ENCODE results near the gene WDPCP.

Gene WDPCP

DNA sequence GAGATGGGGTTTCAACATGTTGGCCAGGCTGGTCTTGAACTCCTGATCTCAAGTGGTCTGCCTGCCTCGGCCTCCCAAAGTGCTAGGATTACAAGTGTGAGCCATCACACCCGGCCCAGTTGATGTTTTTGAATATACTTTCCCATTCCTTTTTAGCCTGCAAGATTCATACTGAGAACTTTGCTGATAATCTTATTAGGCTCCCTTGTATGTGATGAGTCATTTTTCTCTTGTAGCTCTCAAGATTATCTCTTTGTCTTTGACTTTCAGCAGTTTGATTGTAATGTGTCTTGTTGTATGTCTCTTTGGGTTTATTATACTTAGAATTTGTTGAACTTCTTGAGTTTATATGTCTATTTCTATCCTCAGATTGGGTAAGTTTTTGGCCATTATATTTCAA lies 456.3 kb downstream of the WDPCP start:
- FAIRE-seq (no peak), DNase-seq (ENCODE audit: insufficient read length, low spot score) (no peak)
- TF ChIP-seq, protein P1, sequence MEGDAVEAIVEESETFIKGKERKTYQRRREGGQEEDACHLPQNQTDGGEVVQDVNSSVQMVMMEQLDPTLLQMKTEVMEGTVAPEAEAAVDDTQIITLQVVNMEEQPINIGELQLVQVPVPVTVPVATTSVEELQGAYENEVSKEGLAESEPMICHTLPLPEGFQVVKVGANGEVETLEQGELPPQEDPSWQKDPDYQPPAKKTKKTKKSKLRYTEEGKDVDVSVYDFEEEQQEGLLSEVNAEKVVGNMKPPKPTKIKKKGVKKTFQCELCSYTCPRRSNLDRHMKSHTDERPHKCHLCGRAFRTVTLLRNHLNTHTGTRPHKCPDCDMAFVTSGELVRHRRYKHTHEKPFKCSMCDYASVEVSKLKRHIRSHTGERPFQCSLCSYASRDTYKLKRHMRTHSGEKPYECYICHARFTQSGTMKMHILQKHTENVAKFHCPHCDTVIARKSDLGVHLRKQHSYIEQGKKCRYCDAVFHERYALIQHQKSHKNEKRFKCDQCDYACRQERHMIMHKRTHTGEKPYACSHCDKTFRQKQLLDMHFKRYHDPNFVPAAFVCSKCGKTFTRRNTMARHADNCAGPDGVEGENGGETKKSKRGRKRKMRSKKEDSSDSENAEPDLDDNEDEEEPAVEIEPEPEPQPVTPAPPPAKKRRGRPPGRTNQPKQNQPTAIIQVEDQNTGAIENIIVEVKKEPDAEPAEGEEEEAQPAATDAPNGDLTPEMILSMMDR (IDR thresholded peaks at IDR 0.05; ENCODE audit: insufficient read depth, missing control alignments), result no peak

GRCh38 chr2:63131196-63131595 lies 457.1 kb downstream of the WDPCP start:
- no peak for FAIRE-seq
- DNase-seq (ENCODE audit: insufficient read length, low spot score), result no peak
- TF ChIP-seq, protein P1 (IDR thresholded peaks at IDR 0.05; ENCODE audit: insufficient read depth, missing control alignments), result no peak

GRCh38 chr2:63127594-63127993 lies 460.7 kb downstream of the WDPCP start:
- no peak for DNase-seq (ENCODE audit: insufficient read length, low spot score)
- TF ChIP-seq, protein P1 (IDR thresholded peaks at IDR 0.05; ENCODE audit: insufficient read depth, missing control alignments), result no peak
- FAIRE-seq, result no peak

- FAIRE-seq, result no peak
- DNase-seq (ENCODE audit: insufficient read length, low spot score), result no peak
- TF ChIP-seq, protein P1 (IDR thresholded peaks at IDR 0.05; ENCODE audit: insufficient read depth, missing control alignments), result no peak
These were observed 463.4 kb downstream of the WDPCP start for GRCh38 chr2:63124850-63125249.

GRCh38 chr2:63124218-63124617 lies 464.1 kb downstream of the WDPCP start:
- TF ChIP-seq, protein P1 (IDR thresholded peaks at IDR 0.05; ENCODE audit: insufficient read depth, missing control alignments), result no peak
- DNase-seq (ENCODE audit: insufficient read length, low spot score) (no peak), FAIRE-seq (no peak)

DNA sequence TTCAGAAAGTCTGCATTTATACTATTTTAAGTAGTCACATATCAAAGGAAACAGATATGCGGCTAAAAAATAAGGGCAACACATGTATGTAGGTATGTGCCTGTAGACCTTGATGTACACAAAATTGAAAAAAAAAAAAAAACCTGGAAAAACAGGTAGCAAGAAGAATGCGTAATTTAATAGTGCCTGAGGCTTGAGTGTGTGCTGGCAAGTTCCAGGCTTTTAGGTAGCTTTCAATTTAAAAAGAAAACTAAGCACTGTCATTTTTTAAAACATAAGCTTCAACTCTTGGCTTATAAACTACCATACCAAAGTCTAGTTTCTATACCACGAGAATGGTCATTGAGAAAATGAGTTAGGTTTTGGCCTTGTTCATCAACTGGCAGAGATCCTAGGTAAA lies 465.4 kb downstream of the WDPCP start:
- DNase-seq (ENCODE audit: insufficient read length, low spot score), result no peak
- FAIRE-seq, result no peak

GRCh38 chr2:63121055-63121834 lies 467.0 kb downstream of the WDPCP start:
- FAIRE-seq (no peak), DNase-seq (ENCODE audit: insufficient read length, low spot score) (no peak)
- TF ChIP-seq, protein P1 (IDR thresholded peaks at IDR 0.05; ENCODE audit: insufficient read depth, missing control alignments), result no peak

More for the DNA sequence above, 465.4 kb downstream of the WDPCP start:
- TF ChIP-seq, protein P1 (IDR thresholded peaks at IDR 0.05; ENCODE audit: insufficient read depth, missing control alignments), result no peak

Measured in D721Med (cell line).